Thymus (tissue), 11 donors: ENCODE data around the gene NOS1AP. TPM values are rescaled to one million over a fixed set of nuclear protein-coding genes. Genes with fewer than 3 reads are reported as not detected.

Experiments
- DNase-seq, 9 donors: peaks; one replicate each; pipeline ENCODE4 v3.0.0-alpha.2; 2013; ENCODE audit warnings: low spot score in 9 of 9, low read depth in 6 of 9, missing footprints in 1 of 9
- H3K27ac ChIP-seq, 2 donors: one replicate each; pipeline ENCODE4 v1.5.1; 2013; ENCODE audit warnings: control low read depth in 1 of 2, low read depth in 1 of 2, low read length in 1 of 2, mild to moderate bottlenecking in 1 of 2, moderate library complexity in 1 of 2
- H3K27me3 ChIP-seq, 2 donors: one replicate each; pipeline ENCODE4 v1.5.1; 2013; ENCODE audit warnings: low read length in 1 of 2; ENCODE audit not compliant: control insufficient read depth in 2 of 2, insufficient read depth in 1 of 2
- H3K36me3 ChIP-seq, 2 donors: one replicate each; pipeline ENCODE4 v1.5.1; 2013; ENCODE audit warnings: low read length in 1 of 2, mild to moderate bottlenecking in 1 of 2, moderate library complexity in 1 of 2; ENCODE audit not compliant: control insufficient read depth in 2 of 2, insufficient read depth in 2 of 2
- H3K4me1 ChIP-seq, 2 donors: one replicate each; pipeline ENCODE4 v1.5.1; 2013; ENCODE audit warnings: low read length in 2 of 2; ENCODE audit not compliant: control insufficient read depth in 2 of 2, insufficient read depth in 2 of 2
- H3K4me3 ChIP-seq, 2 donors: one replicate each; pipeline ENCODE4 v1.5.1; 2013; ENCODE audit warnings: low read length in 2 of 2, control low read depth in 1 of 2, mild to moderate bottlenecking in 1 of 2
- H3K9me3 ChIP-seq, 2 donors: one replicate each; pipeline ENCODE4 v1.5.1; 2013; ENCODE audit warnings: low read length in 1 of 2, mild to moderate bottlenecking in 1 of 2; ENCODE audit not compliant: control insufficient read depth in 2 of 2, insufficient read depth in 1 of 2
- WGBS: extraction: QIAGEN DNeasy Blood & Tissue Kit; methylation state at CpG from one replicate; pipeline ENCODE4 v1.1.7; 2013; 5-methylcytosine and 5-hydroxymethylcytosine counted together
- polyA plus RNA-seq: library from polyadenylated mRNA; stranded (reverse); fragments of 200-250 nt; gene quantifications from one replicate; pipeline ENCODE4 v1.2.3, GENCODE V29; 2013
- total RNA-seq: library from RNA; stranded (reverse); fragments of 120-200 nt; gene quantifications from one replicate; pipeline ENCODE4 v1.2.4, GENCODE V29; 2013
- donor health status: healthy.

The NOS1AP gene
- total and polyA plus RNA-seq, 2 donors = 0.05 to 0.30 TPM

DNA sequence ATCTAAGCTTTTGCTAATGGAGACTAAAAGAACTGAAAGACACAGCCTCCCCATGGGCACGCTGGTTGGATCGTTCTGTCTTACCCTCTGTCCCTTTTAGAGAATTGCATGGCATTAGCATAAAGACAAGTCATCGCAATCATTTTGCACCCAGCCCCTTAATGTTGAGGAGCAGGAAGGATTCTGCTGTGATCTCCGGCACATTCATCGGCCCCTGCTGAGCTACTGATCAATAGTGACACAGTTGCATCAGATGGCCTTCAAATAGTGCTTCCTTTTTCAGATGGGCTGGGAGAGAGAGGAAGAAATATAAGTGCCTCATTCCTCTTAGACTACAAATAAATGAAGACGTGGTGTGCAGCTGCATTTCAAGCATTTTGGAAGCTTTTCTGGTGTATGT, 75.4 kb downstream of the NOS1AP start:
- no peak for DNase-seq
- no peak overlapping the region for H3K27ac ChIP-seq
- WGBS = 90% methylated on average over 6 of the region's 6 CpGs
- no peaks in the 10 kb centered on the region for H3K9me3 ChIP-seq
- H3K36me3 ChIP-seq = no peaks in the 10 kb centered on the region
- H3K27me3 ChIP-seq = no peaks in the 10 kb centered on the region
- no peaks in the 10 kb centered on the region for H3K4me1 ChIP-seq
- no peak overlapping the region for H3K4me3 ChIP-seq

DNA sequence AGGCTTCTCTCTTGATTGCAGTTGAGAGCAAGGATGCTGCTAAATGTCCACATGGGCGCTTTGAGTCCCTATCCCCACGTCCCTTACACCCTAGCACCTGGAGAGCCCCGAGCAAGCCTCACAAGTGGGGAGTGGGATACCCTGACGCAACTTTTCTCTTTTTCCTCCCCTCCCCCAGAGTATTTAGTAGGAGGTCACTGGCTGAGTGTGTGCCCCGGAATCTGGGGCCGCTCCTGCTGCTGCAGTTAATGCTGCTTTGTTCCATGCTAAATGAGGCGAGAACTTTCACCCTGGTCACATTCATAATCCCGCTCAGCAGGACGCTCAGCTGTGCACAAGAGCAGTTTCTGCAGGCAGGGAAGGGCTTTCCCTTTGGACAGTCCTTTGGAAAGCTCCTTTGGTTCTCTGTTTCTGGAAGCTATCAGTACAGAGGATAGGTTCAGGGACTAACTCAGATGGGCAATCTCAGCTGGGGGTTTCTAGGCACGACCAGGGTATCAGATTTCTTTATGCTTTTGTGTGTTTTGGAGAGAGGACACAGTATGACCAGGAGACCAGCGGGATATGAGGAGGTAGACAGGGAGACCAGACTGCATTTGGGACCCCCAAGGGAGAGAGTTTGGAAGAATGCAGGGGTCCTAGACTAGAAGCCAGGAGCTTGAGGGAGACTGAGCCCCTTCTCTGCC, 75.9 kb downstream of the NOS1AP start:
- Histone ChIP-seq H3K27ac (no peak overlapping the region), H3K36me3 (no peaks in the 10 kb centered on the region), H3K4me1 (no peaks in the 10 kb centered on the region), H3K27me3 (no peaks in the 10 kb centered on the region), H3K4me3 (no peak overlapping the region), H3K9me3 (no peaks in the 10 kb centered on the region)
- 90% methylated on average over 11 of the region's 11 CpGs for WGBS
- DNase-seq = no peak

DNA sequence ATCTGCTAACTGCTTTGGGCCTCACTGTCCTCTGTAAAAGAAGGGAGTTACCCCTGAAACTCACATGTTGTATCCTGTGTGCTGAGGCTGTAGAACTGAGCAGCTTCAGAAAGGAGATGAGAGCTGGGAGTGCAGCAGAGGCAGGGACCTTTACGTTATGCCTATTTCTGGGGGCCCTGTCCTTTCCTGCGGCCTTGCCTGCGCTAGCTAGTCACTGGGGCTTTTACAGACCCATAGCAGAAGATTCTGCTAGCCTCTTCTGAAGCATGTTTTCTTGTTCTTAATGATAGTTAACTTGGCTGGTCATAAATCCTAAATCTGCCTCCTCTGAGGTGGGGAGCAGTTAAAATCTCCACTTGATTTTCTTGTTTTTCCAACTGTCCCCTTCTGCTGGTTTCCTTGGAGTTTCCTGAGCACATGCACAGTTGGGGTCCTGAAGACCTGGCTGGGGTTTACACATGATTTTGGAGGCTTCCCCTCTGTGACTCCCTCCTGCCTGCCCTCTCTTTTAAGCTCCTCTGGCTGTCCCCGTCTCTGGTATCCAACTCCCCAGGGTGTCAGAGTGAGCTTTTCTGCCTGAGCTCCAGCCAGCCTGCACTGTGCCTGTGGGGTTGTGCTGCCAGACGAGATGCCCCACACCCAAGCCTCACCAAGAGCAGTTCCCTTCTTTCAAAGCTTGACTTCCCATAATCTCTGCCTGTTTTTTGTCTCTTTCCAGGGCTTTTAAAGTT, 76.6 kb downstream of the NOS1AP start:
- WGBS = 92% methylated on average over 5 of the region's 5 CpGs
- no peaks in the 10 kb centered on the region for H3K9me3 ChIP-seq
- H3K27ac ChIP-seq = no peak overlapping the region
- no peaks in the 10 kb centered on the region for H3K27me3 ChIP-seq
- no peak overlapping the region for H3K4me3 ChIP-seq
- DNase-seq = no peak
- H3K4me1 ChIP-seq = no peaks in the 10 kb centered on the region
- H3K36me3 ChIP-seq = no peaks in the 10 kb centered on the region

DNA sequence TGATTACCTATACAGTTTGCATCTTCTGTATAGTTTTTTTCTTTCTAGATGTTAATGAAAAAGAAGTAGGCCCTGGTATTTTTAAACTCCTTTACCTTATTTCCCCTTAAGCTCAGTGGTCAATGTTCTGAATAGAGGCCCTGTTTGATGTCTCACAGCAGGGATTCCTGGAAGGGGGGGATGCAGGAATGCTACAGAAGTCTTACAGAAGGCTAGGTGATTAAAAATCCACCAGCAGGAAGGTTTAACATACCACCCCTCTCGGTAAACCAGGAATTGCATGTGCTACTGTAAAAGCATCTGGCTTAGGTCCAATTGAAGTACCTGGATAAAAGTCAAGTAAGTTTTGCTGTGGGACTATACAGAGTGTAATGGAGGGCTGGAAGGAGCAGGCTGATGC, 78.3 kb downstream of the NOS1AP start:
- WGBS = 84% methylated on average over 1 of the region's 1 CpG
- Histone ChIP-seq H3K4me1 (no peaks in the 10 kb centered on the region), H3K27ac (no peak overlapping the region), H3K9me3 (no peaks in the 10 kb centered on the region), H3K36me3 (no peaks in the 10 kb centered on the region), H3K4me3 (no peak overlapping the region), H3K27me3 (no peaks in the 10 kb centered on the region)
- DNase-seq = no peak

DNA sequence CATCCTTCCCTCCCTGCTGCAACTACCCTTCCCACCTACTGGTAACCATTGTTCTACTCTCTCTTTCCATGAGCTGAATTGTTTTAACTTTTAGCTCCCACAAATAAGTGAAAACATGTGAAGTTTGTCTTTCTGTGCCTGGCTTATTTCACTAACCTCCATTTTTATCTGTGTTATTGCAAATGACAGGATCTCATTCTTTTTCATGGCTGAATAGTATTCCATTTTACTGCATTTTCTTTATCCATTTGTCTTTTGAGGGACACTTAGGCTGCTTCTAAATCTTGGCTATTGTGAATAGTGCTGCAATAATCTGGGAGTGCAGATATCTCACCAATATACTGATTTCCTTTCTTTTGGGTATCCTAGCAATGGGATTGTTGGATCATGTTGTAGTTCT, 80.6 kb downstream of the NOS1AP start:
- H3K27ac ChIP-seq = no peak overlapping the region
- H3K36me3 ChIP-seq = no peaks in the 10 kb centered on the region
- no peaks in the 10 kb centered on the region for H3K4me1 ChIP-seq
- no peaks in the 10 kb centered on the region for H3K9me3 ChIP-seq
- H3K4me3 ChIP-seq = no peak overlapping the region
- H3K27me3 ChIP-seq = no peaks in the 10 kb centered on the region
- DNase-seq = no peak

DNA sequence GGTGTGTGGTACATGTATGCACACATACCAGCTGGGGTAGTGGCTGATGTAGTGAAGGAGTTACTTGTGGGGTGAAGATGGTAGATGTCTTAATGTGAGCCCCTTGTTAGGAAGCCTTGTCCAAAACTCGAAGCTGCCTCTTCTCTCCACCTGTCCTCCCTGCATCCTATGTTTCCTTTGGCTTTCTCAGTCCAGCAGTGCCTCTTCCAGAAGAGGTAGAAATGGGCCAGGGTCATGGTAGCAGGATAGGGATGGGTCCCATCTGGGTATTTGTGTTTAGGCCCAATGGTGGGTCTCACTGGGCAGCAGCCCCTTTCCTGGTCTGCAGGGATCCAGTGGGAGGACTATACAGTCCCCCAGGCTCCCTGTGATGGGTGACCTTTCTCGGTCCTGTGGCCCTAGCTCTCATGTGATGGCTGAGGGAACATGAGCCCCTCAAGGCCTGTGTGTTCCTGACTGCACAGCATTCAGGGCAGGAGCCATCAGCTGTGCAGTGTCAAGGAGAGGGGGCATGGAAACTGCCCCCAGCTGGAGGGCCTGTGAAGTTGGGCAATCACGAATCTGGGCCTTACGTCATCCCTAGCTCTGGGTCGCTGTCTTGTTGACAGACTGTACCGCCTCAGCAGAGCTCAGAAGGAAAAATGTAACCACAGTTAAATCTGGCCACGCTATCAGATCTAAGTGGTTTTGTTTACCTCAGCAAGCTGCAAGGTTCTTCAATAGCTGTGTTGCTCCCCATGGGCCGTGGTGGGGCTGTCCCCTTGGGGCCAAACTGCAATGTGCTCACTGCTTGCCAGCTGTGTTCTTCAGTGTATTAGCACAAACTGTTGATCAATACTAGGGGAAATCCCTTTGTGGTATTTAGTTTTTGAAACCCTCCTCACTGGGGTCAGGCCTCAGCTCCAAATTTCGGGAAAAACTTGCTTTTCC, 82.7 kb downstream of the NOS1AP start:
- Histone ChIP-seq H3K27me3 (no peaks in the 10 kb centered on the region), H3K27ac (no peak overlapping the region), H3K36me3 (no peaks in the 10 kb centered on the region), H3K4me3 (no peak overlapping the region), H3K9me3 (no peaks in the 10 kb centered on the region), H3K4me1 (no peaks in the 10 kb centered on the region)
- DNase-seq = peak in 3 of 9 donors; percentile 4 to 36 (median 6)
- 51% methylated on average over 9 of the region's 9 CpGs for WGBS

DNA sequence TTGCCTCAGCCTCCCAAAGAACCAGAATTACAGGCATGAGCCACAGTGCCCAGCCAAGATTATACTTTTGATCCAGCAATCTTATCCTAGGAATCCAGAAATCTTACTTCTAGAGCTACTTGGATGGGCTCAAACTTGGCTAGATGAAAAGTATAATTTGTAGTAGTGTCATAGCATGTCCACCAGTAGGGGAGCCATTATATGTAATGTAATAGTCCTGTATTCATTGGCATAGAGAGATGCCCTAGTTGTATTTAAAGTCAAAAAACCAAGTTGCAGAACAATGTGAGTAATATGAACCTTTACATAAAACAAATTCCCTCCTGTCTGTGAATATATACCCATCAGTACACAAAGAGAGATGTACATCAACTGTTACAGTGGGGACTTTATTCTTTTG, 83.9 kb downstream of the NOS1AP start:
- no peaks in the 10 kb centered on the region for H3K36me3 ChIP-seq
- DNase-seq = no peak
- H3K27ac ChIP-seq = no peak overlapping the region
- no peak overlapping the region for H3K4me3 ChIP-seq
- no peaks in the 10 kb centered on the region for H3K4me1 ChIP-seq
- no peaks in the 10 kb centered on the region for H3K9me3 ChIP-seq
- no peaks in the 10 kb centered on the region for H3K27me3 ChIP-seq

DNA sequence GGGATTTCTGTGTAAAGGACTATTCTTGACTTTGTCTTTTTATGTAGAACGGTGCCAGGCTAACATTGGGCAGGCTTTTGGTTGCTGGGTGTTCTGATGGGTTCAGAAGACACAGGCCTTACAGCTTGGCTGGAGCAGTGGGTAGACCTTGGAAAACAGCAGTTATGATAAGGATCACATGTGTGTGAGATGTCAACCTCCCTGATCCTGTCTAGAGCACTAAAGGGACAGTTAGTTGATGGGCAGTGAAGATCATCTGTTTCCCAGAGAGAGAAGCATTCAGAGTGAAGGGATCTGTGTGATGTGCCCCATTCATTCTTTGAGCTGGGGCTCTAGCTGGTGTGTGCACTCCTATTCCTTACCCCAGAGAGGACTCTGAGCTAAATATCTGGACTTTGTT, 88.0 kb downstream of the NOS1AP start:
- no peak overlapping the region for H3K27ac ChIP-seq
- no peaks in the 10 kb centered on the region for H3K36me3 ChIP-seq
- H3K27me3 ChIP-seq = no peaks in the 10 kb centered on the region
- no peak overlapping the region for H3K4me3 ChIP-seq
- 95% methylated on average over 1 of the region's 1 CpG for WGBS
- no peak for DNase-seq
- no peaks in the 10 kb centered on the region for H3K9me3 ChIP-seq
- H3K4me1 ChIP-seq = no peaks in the 10 kb centered on the region
